Kidney (tissue), 14 donors: ENCODE data around the gene TMEM131. TPM values are rescaled to one million over a fixed set of nuclear protein-coding genes. Genes with fewer than 3 reads are reported as not detected.

Source experiments
- DNase-seq, 5 donors: peaks; one replicate each; pipeline ENCODE4 v3.0.0-alpha.2; 2013 to 2020
- FAIRE-seq: peaks from 2 replicates; lab custom pipeline; 2012; peaks lifted over from hg19 to GRCh38; lab: Jason Lieb, UNC
- H3K27ac ChIP-seq, 2 donors: one replicate each; pipeline ENCODE4 v1.7.0; 2013; ENCODE audit warnings: low read depth in 2 of 2, low read length in 2 of 2, inconsistent platforms in 1 of 2
- H3K27me3 ChIP-seq: one replicate; pipeline ENCODE4 v1.7.1; 2013; ENCODE audit warnings: low read length, inconsistent platforms; ENCODE audit not compliant: control insufficient read depth, insufficient read depth
- H3K36me3 ChIP-seq, 3 donors: one replicate each; pipeline versions ENCODE4 v1.7.0 to v1.7.1; 2013; ENCODE audit warnings: low read length in 3 of 3, control low read depth in 1 of 3, inconsistent platforms in 1 of 3; ENCODE audit not compliant: insufficient read depth in 3 of 3, control insufficient read depth in 2 of 3
- H3K4me1 ChIP-seq, 3 donors: one replicate each; pipeline versions ENCODE4 v1.7.0 to v1.7.1; 2013; ENCODE audit warnings: low read length in 3 of 3, inconsistent platforms in 1 of 3, low read depth in 1 of 3; ENCODE audit not compliant: control insufficient read depth in 2 of 3, insufficient read depth in 2 of 3
- H3K4me3 ChIP-seq, 3 donors: one replicate each; pipeline versions ENCODE4 v1.7.0 to v1.8.1; 2013; ENCODE audit warnings: low read length in 3 of 3, control low read depth in 1 of 3, inconsistent platforms in 1 of 3
- H3K9ac ChIP-seq, 3 donors: one replicate each; pipeline versions ENCODE4 v1.7.0 to v1.7.1; 2013; ENCODE audit warnings: low read length in 3 of 3, control low read depth in 1 of 3, inconsistent platforms in 1 of 3
- H3K9me3 ChIP-seq, 3 donors: one replicate each; pipeline versions ENCODE4 v1.7.0 to v1.7.1; 2013; ENCODE audit warnings: low read length in 3 of 3, control low read depth in 1 of 3, inconsistent platforms in 1 of 3; ENCODE audit not compliant: control insufficient read depth in 2 of 3, insufficient read depth in 1 of 3
- intact Hi-C: fragments of 100-400 bp; cut with DNase I; formaldehyde crosslinking; loops from one replicate; pipeline ENCODE4 v1.11.1; 2022
- polyA plus RNA-seq: library from polyadenylated mRNA; stranded (reverse); fragments of 350-450 nt; fragmentation: Illumina TruSeq; extraction: RNeasy Lipid Tissue Mini Kit (QIAGEN cat#74804); gene quantifications from one replicate; pipeline ENCODE4 v1.2.3, GENCODE V29; 2014; ENCODE audit warnings: low read depth, low replicate concordance; ENCODE audit not compliant: insufficient read depth
- total RNA-seq: library from RNA; stranded (reverse); fragmentation: NEBNext Ultra II Directional; extraction: Animal tissue kit (Norgen Biotek cat#: 25700); gene quantifications from one replicate; pipeline ENCODE4 v1.2.1, GENCODE V29; 2021
- TF ChIP-seq, protein P1 (sequence below): IDR thresholded peaks from 3 replicates; pipeline ENCODE4 v1.5.1; 2012; ENCODE audit warnings: mild to moderate bottlenecking, moderate library complexity, borderline replicate concordance; ENCODE audit not compliant: insufficient read depth; ENCODE audit errors: extremely low read depth
- donor health status: control.
- donor health status: control.
- donor health status: control.
- donor health status: control.
- donor health status: control.
- donor health status: DM: yes; HTN: yes; CAD: no.
- donor health status: Normal renal cell carcinoma (clear cell type).

The TMEM131 gene
- total and polyA plus RNA-seq, 2 donors from 2014 or later = 8.0 to 38.4 TPM

DNA sequence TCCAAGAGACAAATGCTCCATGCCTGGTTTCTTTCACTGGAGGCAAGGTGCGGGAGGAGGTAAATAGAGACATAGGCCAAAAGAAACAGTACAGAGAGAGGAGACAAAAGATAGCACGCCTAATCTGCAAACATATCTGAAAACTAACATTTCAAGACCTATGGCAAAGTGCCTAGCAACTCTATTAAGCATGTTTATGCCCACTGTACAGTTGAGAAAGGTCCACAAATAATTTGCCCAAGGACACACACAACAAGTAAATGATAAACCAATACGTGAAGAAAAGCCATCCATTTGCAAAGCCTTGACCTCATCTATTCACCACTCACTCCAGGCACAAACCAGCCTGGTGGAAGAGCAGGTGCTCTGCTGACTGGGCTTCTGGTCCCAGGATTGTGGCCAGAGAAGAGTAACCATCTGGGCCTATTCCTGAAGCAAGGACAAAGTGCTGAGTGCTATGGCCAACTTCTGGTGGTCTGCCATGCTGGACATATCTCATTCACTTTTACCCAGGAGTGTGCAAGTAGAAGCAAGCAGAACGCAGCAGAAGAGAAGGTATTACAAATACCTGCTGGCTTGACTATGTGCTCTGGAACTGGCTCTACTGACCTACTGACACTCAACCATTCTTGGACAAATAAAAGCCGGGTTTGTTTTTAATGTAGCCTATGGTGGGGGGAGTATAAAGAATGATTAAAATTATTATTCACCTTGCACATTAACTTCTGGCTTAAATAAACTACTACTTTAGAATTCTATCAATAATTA lies 25.3 kb downstream of the TMEM131 start:
- Histone ChIP-seq H3K9me3 (peaks cover 0 to 5% (median 0%) of the 10 kb centered on the region in 3 donors), H3K9ac (no peak overlapping the region), H3K4me1 (peaks cover 0 to 26% (median 4%) of the 10 kb centered on the region in 3 donors), H3K4me3 (no peak overlapping the region), H3K27ac (no peak overlapping the region), H3K36me3 (no peaks in the 10 kb centered on the region), H3K27me3 (no peaks in the 10 kb centered on the region)
- intact Hi-C loops = no loop called here
- TF ChIP-seq, protein P1, sequence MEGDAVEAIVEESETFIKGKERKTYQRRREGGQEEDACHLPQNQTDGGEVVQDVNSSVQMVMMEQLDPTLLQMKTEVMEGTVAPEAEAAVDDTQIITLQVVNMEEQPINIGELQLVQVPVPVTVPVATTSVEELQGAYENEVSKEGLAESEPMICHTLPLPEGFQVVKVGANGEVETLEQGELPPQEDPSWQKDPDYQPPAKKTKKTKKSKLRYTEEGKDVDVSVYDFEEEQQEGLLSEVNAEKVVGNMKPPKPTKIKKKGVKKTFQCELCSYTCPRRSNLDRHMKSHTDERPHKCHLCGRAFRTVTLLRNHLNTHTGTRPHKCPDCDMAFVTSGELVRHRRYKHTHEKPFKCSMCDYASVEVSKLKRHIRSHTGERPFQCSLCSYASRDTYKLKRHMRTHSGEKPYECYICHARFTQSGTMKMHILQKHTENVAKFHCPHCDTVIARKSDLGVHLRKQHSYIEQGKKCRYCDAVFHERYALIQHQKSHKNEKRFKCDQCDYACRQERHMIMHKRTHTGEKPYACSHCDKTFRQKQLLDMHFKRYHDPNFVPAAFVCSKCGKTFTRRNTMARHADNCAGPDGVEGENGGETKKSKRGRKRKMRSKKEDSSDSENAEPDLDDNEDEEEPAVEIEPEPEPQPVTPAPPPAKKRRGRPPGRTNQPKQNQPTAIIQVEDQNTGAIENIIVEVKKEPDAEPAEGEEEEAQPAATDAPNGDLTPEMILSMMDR = no peak
- no peak for DNase-seq
- no peak for FAIRE-seq

DNA sequence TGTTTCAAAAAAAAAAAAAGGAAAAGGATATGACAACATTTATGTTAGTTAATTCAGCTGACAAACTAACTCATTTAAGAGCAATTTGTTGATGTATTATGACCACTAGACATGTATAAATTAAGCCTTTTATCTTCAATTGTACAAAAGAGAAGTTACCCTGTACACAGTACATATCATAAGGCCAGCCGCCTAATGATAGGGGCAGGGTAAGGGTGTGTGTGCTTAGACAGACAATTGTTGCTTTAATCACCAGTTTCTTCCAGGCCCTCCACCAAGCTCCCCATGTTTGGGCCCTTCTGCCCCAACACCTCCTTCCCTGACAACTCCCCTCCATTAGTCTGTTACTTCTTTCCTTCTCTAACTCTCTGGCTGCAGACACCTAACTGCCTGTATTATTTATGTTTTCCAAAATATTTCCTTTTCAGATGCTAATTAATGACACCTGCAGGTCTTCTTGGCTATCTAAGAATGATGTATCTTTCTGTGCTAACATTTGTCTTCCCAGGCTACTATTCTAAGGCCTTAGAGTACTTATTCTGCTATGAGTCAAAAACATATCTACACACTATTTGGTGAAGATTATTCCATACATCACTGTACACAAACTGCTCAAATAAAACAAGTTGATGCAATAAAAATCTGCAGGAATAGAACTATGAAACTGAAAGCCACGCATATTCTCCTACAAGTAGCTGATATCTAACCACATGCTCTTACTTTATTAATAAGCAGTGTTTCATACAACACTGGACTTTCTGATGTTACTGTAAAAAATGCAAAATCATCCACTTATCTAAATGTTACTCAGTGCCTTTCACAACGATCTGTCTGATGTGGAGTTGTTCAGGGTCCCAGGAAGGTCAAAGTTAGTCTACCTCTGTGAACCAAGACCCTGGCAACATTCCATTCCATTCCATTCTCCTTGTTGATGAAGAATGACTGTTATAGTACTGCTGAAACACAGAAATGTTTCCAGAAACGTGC lies 26.4 kb downstream of the TMEM131 start:
- H3K4me1 ChIP-seq = peaks cover 0 to 26% (median 4%) of the 10 kb centered on the region in 3 donors
- H3K27me3 ChIP-seq = no peaks in the 10 kb centered on the region
- no peak overlapping the region for H3K4me3 ChIP-seq
- no peaks in the 10 kb centered on the region for H3K9me3 ChIP-seq
- H3K27ac ChIP-seq = no peak overlapping the region
- intact Hi-C loops = no loop called here
- DNase-seq = no peak
- FAIRE-seq = no peak
- TF ChIP-seq, protein P1 = no peak
- no peak overlapping the region for H3K9ac ChIP-seq
- H3K36me3 ChIP-seq = no peaks in the 10 kb centered on the region

DNA sequence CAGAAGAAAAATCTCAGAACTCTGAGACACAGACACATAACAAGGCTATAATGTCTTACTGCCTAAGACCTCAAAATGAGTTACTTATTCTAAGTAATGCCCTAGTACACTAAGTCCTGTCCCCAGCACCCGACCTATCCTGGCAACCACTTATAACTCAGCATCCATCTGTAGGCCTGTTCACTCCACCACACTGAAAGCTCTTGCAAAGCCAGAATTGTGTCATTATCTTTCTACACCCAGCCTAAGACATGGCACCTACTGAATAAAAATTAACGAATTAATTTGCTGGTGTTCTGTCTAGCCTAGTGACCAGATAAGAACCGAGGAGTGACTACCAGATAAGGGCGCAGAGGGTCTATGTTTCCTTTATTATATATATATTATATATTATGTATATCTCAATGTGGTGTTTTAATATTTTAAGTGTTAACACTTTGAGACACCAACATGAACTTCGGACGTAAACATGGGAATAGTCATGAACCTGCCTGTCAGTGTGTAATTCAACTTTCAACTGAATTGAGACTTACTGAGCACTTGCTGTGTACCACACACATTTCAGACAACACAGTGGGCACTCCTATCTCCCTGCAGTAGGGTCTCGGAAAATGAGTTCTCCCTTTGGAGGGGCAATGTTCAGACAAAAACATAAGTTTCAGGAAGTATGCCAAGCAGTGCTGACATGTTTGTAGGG lies 27.7 kb downstream of the TMEM131 start:
- no peaks in the 10 kb centered on the region for H3K27me3 ChIP-seq
- H3K9me3 ChIP-seq = no peaks in the 10 kb centered on the region
- H3K27ac ChIP-seq = peak overlapping the region in 1 of 2 donors; percentile 26
- TF ChIP-seq, protein P1 = no peak
- no peak overlapping the region for H3K4me3 ChIP-seq
- FAIRE-seq (no peak), DNase-seq (no peak)
- intact Hi-C loops = no loop called here
- no peaks in the 10 kb centered on the region for H3K36me3 ChIP-seq
- no peak overlapping the region for H3K9ac ChIP-seq
- H3K4me1 ChIP-seq = peaks cover 0 to 29% (median 4%) of the 10 kb centered on the region in 3 donors
